ENCODE measurements around the gene LAPTM5.

LAPTM5 gene

GRCh38 chr1:30727824-30728223, 29.8 kb downstream of the LAPTM5 start:
- DNase-seq: no peak

GRCh38 chr1:30726773-30727684, 30.5 kb downstream of the LAPTM5 start:
- DNase-seq: no peak

GRCh38 chr1:30726236-30726635, 31.3 kb downstream of the LAPTM5 start:
- DNase-seq: no peak

- DNase-seq: no peak
Measured at GRCh38 chr1:30725450-30726095, 32.0 kb downstream of the LAPTM5 start.

- no peak for DNase-seq
Measured at GRCh38 chr1:30724655-30725421, 32.7 kb downstream of the LAPTM5 start.

- no peak for DNase-seq
Measured at GRCh38 chr1:30724175-30724574, 33.4 kb downstream of the LAPTM5 start.

GRCh38 chr1:30723331-30723755, 34.2 kb downstream of the LAPTM5 start, which contains the start of gene MATN1:
Gene MATN1, minus strand, starts transcription at chr1:30723585. Its CDS starts 34 bp downstream, at chr1:30723551.
- DNase-seq: no peak

GRCh38 chr1:30721812-30722537, 35.6 kb downstream of the LAPTM5 start:
- DNase-seq: no peak

GRCh38 chr1:30721341-30721793, 36.2 kb downstream of the LAPTM5 start:
- DNase-seq: no peak

GRCh38 chr1:30720271-30721223, 37.0 kb downstream of the LAPTM5 start:
- DNase-seq: no peak

- no peak for DNase-seq
Measured at GRCh38 chr1:30719406-30720270, 37.9 kb downstream of the LAPTM5 start.

- DNase-seq: peak; percentile 84
Measured at GRCh38 chr1:30718636-30719405, 38.8 kb downstream of the LAPTM5 start.

- DNase-seq: peak; percentile 98
Measured at GRCh38 chr1:30718091-30718635, 39.4 kb downstream of the LAPTM5 start.

GRCh38 chr1:30716646-30717045, 40.9 kb downstream of the LAPTM5 start:
- DNase-seq: no peak

- DNase-seq: no peak
Measured at GRCh38 chr1:30715886-30716285, 41.7 kb downstream of the LAPTM5 start.

- DNase-seq: peak; percentile 16
Measured at GRCh38 chr1:30715216-30715615, 42.4 kb downstream of the LAPTM5 start.

- no peak for DNase-seq
Measured at GRCh38 chr1:30714536-30715090, 43.0 kb downstream of the LAPTM5 start.

GRCh38 chr1:30714025-30714424, 43.5 kb downstream of the LAPTM5 start:
- no peak for DNase-seq

GRCh38 chr1:30713311-30713710, 44.3 kb downstream of the LAPTM5 start:
- DNase-seq: no peak

Data from activated CD4-positive, alpha-beta T cell treated with anti-CD3 and anti-CD28 coated beads, Interleukin-2, amount 50 U/mL, for 16 hours (primary cell).